ENCODE results near the gene PAGR1. TPM values are rescaled to one million over a fixed set of nuclear protein-coding genes. Genes with fewer than 3 reads are reported as not detected.

Gene PAGR1
- total RNA-seq = 10 to 100 TPM in 5 of 6 experiments, 1 to 10 TPM in 1; 8.5 to 26.1 (median 11.5) TPM
- long read RNA-seq, partial matches to known transcripts = 1 of 5 reads
- long read RNA-seq, other reads (novel, unspliced or antisense) = 0 of 5 reads

GRCh38 chr16:29815793-29816693 lies at the start of gene PAGR1:
Gene PAGR1 (plus strand): TSS chr16:29816152. CDS start chr16:29816526, 374 bp downstream.
- intact Hi-C loops (cut with DNase I) = loop anchor here in 1 of 2 donors (10.0 kb wide), 1 partner anchor 179 kb away; the partner anchor contains the start of genes HIRIP3 and INO80E
- no peaks in the 10 kb centered on the region for H3K36me3 ChIP-seq
- TF ChIP-seq CTCF (IDR thresholded peaks at IDR 0.05) (peak; percentile 88 to 96 (median 94)), POLR2A (IDR thresholded peaks at IDR 0.05) (peak; percentile 79)
- peaks cover 0 to 41% (median 13%) of the 10 kb centered on the region in 4 donors for H3K4me1 ChIP-seq
- peak; percentile 98 to 99 (median 98) for DNase-seq
- no peaks in the 10 kb centered on the region for H3K27me3 ChIP-seq
- peak within 1 kb of the TSS; percentile 66 to 89 (median 77) for H3K4me3 ChIP-seq
- WGBS (ENCODE audit: insufficient coverage, low coverage, low lambda C conversion rate, missing lambda C conversion rate) = under 1% methylated on average over 43 of the region's 70 CpGs
- H3K9me3 ChIP-seq = no peaks in the 10 kb centered on the region
- peak within 1 kb of the TSS; percentile 78 to 88 (median 87) for H3K27ac ChIP-seq
- peak; percentile 71 to 82 (median 78) for ATAC-seq

GRCh38 chr16:29766571-29766970 lies 49.4 kb upstream of the PAGR1 start:
- 78% methylated on average over 3 of the region's 3 CpGs for WGBS (ENCODE audit: insufficient coverage, low coverage, low lambda C conversion rate, missing lambda C conversion rate)
- ATAC-seq = no peak
- Histone ChIP-seq H3K4me3 (no peak overlapping the region), H3K27me3 (no peaks in the 10 kb centered on the region), H3K9me3 (no peaks in the 10 kb centered on the region), H3K4me1 (peaks cover 0 to 33% (median 12%) of the 10 kb centered on the region in 4 donors), H3K27ac (no peak overlapping the region), H3K36me3 (no peaks in the 10 kb centered on the region)
- TF ChIP-seq CTCF (IDR thresholded peaks at IDR 0.05) (no peak), POLR2A (IDR thresholded peaks at IDR 0.05) (no peak)
- intact Hi-C loops (cut with DNase I) = no loop called here
- no peak for DNase-seq

- Histone ChIP-seq H3K27me3 (no peaks in the 10 kb centered on the region), H3K4me1 (peaks cover 0 to 28% (median 10%) of the 10 kb centered on the region in 4 donors), H3K27ac (no peak overlapping the region), H3K36me3 (no peaks in the 10 kb centered on the region), H3K9me3 (no peaks in the 10 kb centered on the region), H3K4me3 (no peak overlapping the region)
- ATAC-seq (no peak), DNase-seq (no peak)
- TF ChIP-seq POLR2A (IDR thresholded peaks at IDR 0.05) (no peak), CTCF (IDR thresholded peaks at IDR 0.05) (no peak)
- intact Hi-C loops (cut with DNase I) = no loop called here
- 84% methylated on average over 2 of the region's 3 CpGs for WGBS (ENCODE audit: insufficient coverage, low coverage, low lambda C conversion rate, missing lambda C conversion rate)
Observed at GRCh38 chr16:29767062-29767461, 48.9 kb upstream of the PAGR1 start.

- H3K4me3 ChIP-seq = no peak overlapping the region
- intact Hi-C loops (cut with DNase I) = no loop called here
- H3K27me3 ChIP-seq = no peaks in the 10 kb centered on the region
- ATAC-seq (no peak), DNase-seq (no peak)
- 67% methylated on average over 1 of the region's 2 CpGs for WGBS (ENCODE audit: insufficient coverage, low coverage, low lambda C conversion rate, missing lambda C conversion rate)
- TF ChIP-seq CTCF (IDR thresholded peaks at IDR 0.05) (no peak), POLR2A (IDR thresholded peaks at IDR 0.05) (no peak)
- no peaks in the 10 kb centered on the region for H3K36me3 ChIP-seq
- peaks cover 0 to 37% (median 10%) of the 10 kb centered on the region in 4 donors for H3K4me1 ChIP-seq
- H3K27ac ChIP-seq = no peak overlapping the region
- no peaks in the 10 kb centered on the region for H3K9me3 ChIP-seq
Observed at GRCh38 chr16:29769507-29769906, 46.4 kb upstream of the PAGR1 start.

All from right lobe of liver (tissue), 6 donors.